Smooth muscle cell (in vitro differentiated cells): ENCODE data around the gene ABCG2. TPM values are rescaled to one million over a fixed set of nuclear protein-coding genes. Genes with fewer than 3 reads are reported as not detected.

Experiments
- DNase-seq: peaks from one replicate; lab custom pipeline; 2025; ENCODE audit not compliant: unreplicated experiment; lab: John Stamatoyannopoulos, UW
- H2AFZ ChIP-seq: fragments of 200-600 bp; sonication (generic); 2 replicates; pipeline ENCODE4 v1.6.0; 2016; ENCODE audit warnings: antibody characterized with exemption, low read depth, mild to moderate bottlenecking
- H3F3A ChIP-seq: fragments of 200-600 bp; sonication (generic); 2 replicates; pipeline ENCODE4 v1.6.0; 2017; ENCODE audit warnings: antibody characterized with exemption, low read depth
- H3K27ac ChIP-seq: fragments of 200-600 bp; sonication (generic); 2 replicates; pipeline ENCODE4 v1.5.1; 2016; ENCODE audit warnings: low read depth, mild to moderate bottlenecking
- H3K27me3 ChIP-seq: fragments of 200-600 bp; sonication (generic); 2 replicates; pipeline ENCODE4 v1.6.1; 2016; ENCODE audit warnings: low read depth, mild to moderate bottlenecking
- H3K36me3 ChIP-seq: fragments of 200-600 bp; sonication (generic); 2 replicates; pipeline ENCODE4 v1.5.1; 2016; ENCODE audit warnings: low read depth
- H3K4me1 ChIP-seq: fragments of 200-600 bp; sonication (generic); 2 replicates; pipeline ENCODE4 v1.5.1; 2016; ENCODE audit warnings: low read depth
- H3K4me2 ChIP-seq: fragments of 200-600 bp; sonication (generic); 2 replicates; pipeline ENCODE4 v1.6.0; 2016; ENCODE audit warnings: mild to moderate bottlenecking
- H3K4me3 ChIP-seq: fragments of 200-600 bp; sonication (generic); 2 replicates; pipeline ENCODE4 v1.5.1; 2016; ENCODE audit warnings: mild to moderate bottlenecking
- H3K79me2 ChIP-seq: fragments of 200-600 bp; sonication (generic); 2 replicates; pipeline ENCODE4 v1.6.0; 2016; ENCODE audit warnings: low read depth, mild to moderate bottlenecking
- H3K9ac ChIP-seq: fragments of 200-600 bp; sonication (generic); 2 replicates; pipeline ENCODE4 v1.6.0; 2016; ENCODE audit warnings: low read depth
- H3K9me3 ChIP-seq: fragments of 200-600 bp; sonication (generic); replicated peaks from 2 replicates; pipeline ENCODE4 v1.5.1; 2016; ENCODE audit warnings: low read depth
- H4K20me1 ChIP-seq: fragments of 200-600 bp; sonication (generic); 2 replicates; pipeline ENCODE4 v1.6.0; 2016; ENCODE audit warnings: low read depth
- CTCF ChIP-seq: fragments of 200-600 bp; sonication (generic); IDR thresholded peaks from 2 replicates; pipeline ENCODE4 v1.5.1; 2017; ENCODE audit warnings: borderline replicate concordance, mild to moderate bottlenecking, antibody characterized with exemption; ENCODE audit not compliant: insufficient read depth, poor library complexity, severe bottlenecking
- WGBS: methylation state at CpG from one replicate; pipeline ENCODE4 v1.1.7; 2016; ENCODE audit warnings: low lambda C conversion rate; 5-methylcytosine and 5-hydroxymethylcytosine counted together
- polyA plus RNA-seq: library from polyadenylated mRNA; unstranded; fragments of >200 nt; fragmentation: Nextera tagmentation; extraction: Ambion mirVana; gene quantifications from 2 replicates; pipeline ENCODE4 v1.2.1, GENCODE V29; 2016
- total RNA-seq: library from RNA; depleted of rRNA; stranded (reverse); fragments of >200 nt; gene quantifications from 2 replicates; pipeline ENCODE4 v1.2.3, GENCODE V29; 2014

Gene ABCG2
- total and polyA plus RNA-seq, 2 experiments from 2014 or later: 0.42 to 2.5 TPM

GRCh38 chr4:88115587-88115986 lies 42.9 kb downstream of the ABCG2 start:
- no peaks in the 10 kb centered on the region for H3K9me3 ChIP-seq
- H3K79me2 ChIP-seq: no peaks in the 10 kb centered on the region
- H4K20me1 ChIP-seq: no peaks in the 10 kb centered on the region
- no peak overlapping the region for H2AFZ ChIP-seq
- DNase-seq: no peak
- no peak for TF ChIP-seq CTCF
- no peaks in the 10 kb centered on the region for H3K36me3 ChIP-seq
- no peaks in the 10 kb centered on the region for H3K4me1 ChIP-seq
- no peaks in the 10 kb centered on the region for H3F3A ChIP-seq
- no peak overlapping the region for H3K4me3 ChIP-seq
- WGBS: 97% methylated on average over 5 of the region's 5 CpGs
- H3K9ac ChIP-seq: no peak overlapping the region
- no peak overlapping the region for H3K4me2 ChIP-seq
- H3K27me3 ChIP-seq: no peaks in the 10 kb centered on the region
- H3K27ac ChIP-seq: no peak overlapping the region

GRCh38 chr4:88112856-88113255 lies 45.6 kb downstream of the ABCG2 start:
- Histone ChIP-seq H3K27me3 (no peaks in the 10 kb centered on the region), H3K9me3 (no peaks in the 10 kb centered on the region), H3K4me3 (no peak overlapping the region), H3K27ac (no peak overlapping the region), H3K9ac (no peak overlapping the region), H3K4me2 (no peak overlapping the region), H3F3A (no peaks in the 10 kb centered on the region), H3K36me3 (no peaks in the 10 kb centered on the region), H2AFZ (no peak overlapping the region), H4K20me1 (no peaks in the 10 kb centered on the region), H3K4me1 (no peaks in the 10 kb centered on the region), H3K79me2 (no peaks in the 10 kb centered on the region)
- no peak for TF ChIP-seq CTCF
- DNase-seq: no peak
- WGBS: 96% methylated on average over 5 of the region's 5 CpGs

- no peaks in the 10 kb centered on the region for H3F3A ChIP-seq
- no peak overlapping the region for H3K27ac ChIP-seq
- TF ChIP-seq CTCF: no peak
- 87% methylated on average over 2 of the region's 2 CpGs for WGBS
- no peaks in the 10 kb centered on the region for H3K79me2 ChIP-seq
- H3K4me3 ChIP-seq: no peak overlapping the region
- H3K4me2 ChIP-seq: no peak overlapping the region
- H3K9me3 ChIP-seq: no peaks in the 10 kb centered on the region
- no peak overlapping the region for H2AFZ ChIP-seq
- no peaks in the 10 kb centered on the region for H3K36me3 ChIP-seq
- no peak overlapping the region for H3K9ac ChIP-seq
- no peak for DNase-seq
- H3K27me3 ChIP-seq: no peaks in the 10 kb centered on the region
- H4K20me1 ChIP-seq: no peaks in the 10 kb centered on the region
- H3K4me1 ChIP-seq: no peaks in the 10 kb centered on the region
Measured at GRCh38 chr4:88110826-88111225, 47.6 kb downstream of the ABCG2 start.

DNA sequence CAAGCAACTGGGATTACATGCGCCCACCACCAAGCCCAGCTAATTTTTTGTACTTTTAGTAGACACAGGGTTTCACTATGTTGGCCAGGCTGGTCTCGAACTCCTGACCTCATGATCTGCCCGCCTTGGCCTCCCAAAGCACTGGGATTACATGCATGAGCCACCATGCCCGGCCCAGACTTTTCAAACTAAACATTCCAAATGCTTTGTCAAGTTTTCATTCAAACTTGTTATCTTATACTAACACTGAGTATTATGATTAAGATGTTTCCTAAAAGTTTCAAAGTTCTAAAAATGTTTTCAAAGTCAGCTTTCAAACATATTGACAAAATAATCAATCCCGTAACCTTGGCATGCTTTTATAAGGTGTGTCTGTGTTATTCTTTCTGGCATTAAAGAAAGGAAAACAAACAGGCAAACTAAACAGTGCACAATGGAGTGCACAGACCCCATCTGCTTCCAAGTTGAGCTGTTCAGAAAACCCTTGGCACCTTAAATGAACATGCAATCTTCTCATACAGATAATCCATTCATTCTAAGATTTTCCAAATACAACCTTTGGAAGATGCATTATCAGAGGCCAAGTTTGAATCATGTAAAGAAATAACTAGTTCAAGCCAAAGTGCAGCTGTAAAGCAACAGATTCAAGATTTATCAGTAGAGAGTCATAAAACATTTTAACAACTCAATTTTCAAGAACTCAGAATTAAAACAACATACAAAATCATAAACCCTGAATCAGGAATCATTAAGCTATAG lies 49.1 kb downstream of the ABCG2 start:
- Histone ChIP-seq H3K4me2 (no peak overlapping the region), H3K27ac (no peak overlapping the region), H3K4me1 (no peaks in the 10 kb centered on the region), H3F3A (no peaks in the 10 kb centered on the region), H3K27me3 (no peaks in the 10 kb centered on the region), H3K36me3 (no peaks in the 10 kb centered on the region), H3K9ac (no peak overlapping the region), H3K9me3 (no peaks in the 10 kb centered on the region), H3K79me2 (no peaks in the 10 kb centered on the region), H4K20me1 (no peaks in the 10 kb centered on the region), H3K4me3 (no peak overlapping the region), H2AFZ (no peak overlapping the region)
- no peak for TF ChIP-seq CTCF
- WGBS: 85% methylated on average over 5 of the region's 5 CpGs
- no peak for DNase-seq
